GM12865 (cell line): ENCODE measurements around the gene TMC3.

Experiments
- DNase-seq: peaks from one replicate; pipeline ENCODE4 v3.0.0; 2010; ENCODE audit warnings: low read depth
- H3K4me3 ChIP-seq: 2 replicates; pipeline ENCODE4 v1.5.1; 2011; ENCODE audit warnings: mild to moderate bottlenecking, low read depth, low read length, control low read depth
- CTCF ChIP-seq: IDR thresholded peaks from 2 replicates; pipeline ENCODE4 v1.5.1; 2011; ENCODE audit warnings: low read length, control low read depth, low read depth, inconsistent platforms; ENCODE audit not compliant: insufficient read depth; ENCODE audit errors: missing control alignments

TMC3 gene

GRCh38 chr15:81313686-81314085 is 60.3 kb downstream of the TMC3 start:
- TF ChIP-seq CTCF = no peak
- no peak overlapping the region for H3K4me3 ChIP-seq

DNA sequence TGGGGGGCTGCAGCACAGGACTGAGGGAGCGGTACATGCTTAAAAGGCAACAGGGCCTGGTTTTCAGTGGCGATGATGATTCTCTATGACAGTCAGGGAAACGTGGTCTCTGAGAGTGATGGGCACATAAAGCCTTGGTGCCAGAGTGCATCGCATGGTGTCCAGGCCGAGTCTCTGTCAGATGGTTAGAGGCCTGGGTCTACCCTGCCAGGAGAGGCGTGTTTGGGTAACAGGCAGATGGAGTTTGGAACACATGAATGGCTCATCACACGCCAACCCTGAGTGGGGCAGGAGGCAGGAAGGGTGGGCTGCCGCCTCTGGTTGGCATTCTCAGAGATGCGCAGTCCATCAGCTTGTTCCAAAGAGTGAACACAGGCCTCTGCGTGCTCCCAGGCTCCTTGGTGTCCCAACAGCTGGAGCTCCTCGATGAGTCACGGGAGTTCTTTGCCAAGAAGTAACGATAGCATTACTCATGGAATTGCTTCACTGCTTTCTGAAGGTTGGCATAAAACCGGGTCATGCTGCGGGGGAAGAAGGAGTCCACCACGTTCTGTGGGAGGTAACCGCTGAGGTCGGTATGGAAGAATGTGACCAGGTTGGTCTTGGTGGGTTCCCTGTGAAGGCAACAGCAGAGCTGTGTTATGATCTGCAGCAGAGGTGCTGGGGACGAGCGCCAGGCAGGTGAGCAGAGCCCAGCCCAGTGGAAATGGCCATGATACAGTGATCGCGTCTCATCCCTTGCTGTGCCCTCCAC is 61.0 kb downstream of the TMC3 start:
- DNase-seq = no peak
- no peak overlapping the region for H3K4me3 ChIP-seq
- no peak for TF ChIP-seq CTCF

More at GRCh38 chr15:81313686-81314085, 60.3 kb downstream of the TMC3 start:
- no peak for DNase-seq

- no peak overlapping the region for H3K4me3 ChIP-seq
- no peak for TF ChIP-seq CTCF
- DNase-seq = no peak
These were observed 62.1 kb downstream of the TMC3 start for GRCh38 chr15:81311752-81312464.

DNA sequence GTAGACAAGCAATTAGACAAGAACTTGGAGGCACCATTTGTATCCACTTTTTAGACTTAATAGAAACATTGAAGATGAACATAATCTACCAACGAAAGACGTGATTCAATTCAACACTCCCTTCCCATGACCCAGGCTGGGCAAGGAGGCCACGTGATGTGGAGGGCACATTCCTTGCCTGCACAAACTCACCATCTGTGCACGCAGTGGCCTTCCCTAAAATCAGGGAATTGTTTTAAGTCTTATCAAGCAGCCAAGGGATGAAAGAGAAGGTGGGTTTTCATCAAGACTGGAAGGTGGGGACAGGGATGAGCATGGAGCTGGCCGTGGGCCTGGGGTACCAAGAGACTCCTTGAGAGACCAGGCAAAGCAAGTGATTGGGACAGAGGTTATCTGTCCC is 63.5 kb downstream of the TMC3 start:
- no peak for TF ChIP-seq CTCF

DNA sequence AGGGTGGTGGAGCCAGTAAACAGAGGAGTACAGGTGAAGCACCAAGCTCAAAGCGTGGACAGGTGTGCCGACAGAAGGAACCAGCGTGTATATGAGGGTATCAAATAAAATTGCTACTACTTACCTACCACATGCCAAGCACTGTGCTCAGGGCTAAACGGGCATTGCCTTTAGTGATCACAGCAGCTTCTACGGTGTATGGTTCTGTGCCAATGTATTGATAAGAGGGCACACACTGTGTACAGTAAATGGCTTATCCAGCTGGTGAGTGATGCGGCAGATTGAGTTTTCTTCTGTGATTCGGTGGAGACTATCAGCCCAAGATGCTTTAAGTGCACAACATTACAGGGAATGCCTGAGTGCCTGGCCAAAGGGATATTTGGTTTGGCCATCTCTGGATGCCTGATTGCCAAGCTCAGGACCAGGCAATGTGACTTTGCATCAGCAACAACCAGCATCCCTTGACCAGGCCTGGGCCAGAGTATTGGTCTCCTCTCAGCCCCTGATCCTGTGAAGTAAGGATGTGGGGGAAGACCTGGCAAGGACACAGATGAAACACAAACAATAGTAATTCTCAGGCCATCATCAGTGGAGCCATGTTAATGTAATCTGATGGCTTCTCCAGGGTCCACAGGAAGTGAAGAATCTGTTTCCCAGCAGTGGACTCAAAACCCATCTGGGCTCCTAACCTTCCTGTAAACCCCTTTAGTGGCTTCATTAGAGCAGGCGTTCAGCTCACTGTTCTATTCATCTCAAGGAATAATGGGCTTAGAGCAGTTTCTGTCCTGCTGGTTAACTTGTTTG is 64.2 kb downstream of the TMC3 start:
- no peak for TF ChIP-seq CTCF
- DNase-seq = no peak
- no peak overlapping the region for H3K4me3 ChIP-seq

More for the DNA sequence above, 63.5 kb downstream of the TMC3 start:
- H3K4me3 ChIP-seq = no peak overlapping the region
- no peak for DNase-seq

- no peak overlapping the region for H3K4me3 ChIP-seq
These were observed 65.8 kb downstream of the TMC3 start for GRCh38 chr15:81308260-81308659.

More at GRCh38 chr15:81308260-81308659, 65.8 kb downstream of the TMC3 start:
- no peak for DNase-seq
- TF ChIP-seq CTCF = no peak
